Naive thymus-derived CD4-positive, alpha-beta T cell (primary cell): Measurements from ENCODE around the gene OFD1. TPM values are rescaled to one million over a fixed set of nuclear protein-coding genes. Genes with fewer than 3 reads are reported as not detected.

Experiments
- ATAC-seq: fragments of 150-1000 bp; cut with Tn5 transposase; 2 replicates; pipeline ENCODE4 v1.10.0; 2021; ENCODE audit warnings: mild to moderate bottlenecking, moderate library complexity
- CTCF ChIA-PET: fragments of 350-600 bp; sonication (Branson Sonifier 250); formaldehyde crosslinking; loops from one replicate; lab custom pipeline; 2021; ENCODE audit warnings: antibody characterized with exemption; lab: Charles Lee
- POLR2A ChIA-PET: fragments of 350-600 bp; sonication (Branson Sonifier 250); formaldehyde crosslinking; loops from one replicate; lab custom pipeline; 2021; ENCODE audit warnings: antibody characterized with exemption, inconsistent platforms; lab: Charles Lee
- DNase-seq, 9 donors: peaks; one replicate each; pipeline versions ENCODE4 v3.0.0 to v3.0.0-alpha.2; 2020 to 2022; ENCODE audit warnings: mixed read lengths in 1 of 9
- H3K27ac ChIP-seq: one replicate; pipeline ENCODE4 v1.7.0; 2013; ENCODE audit warnings: mild to moderate bottlenecking, low read depth, low read length, moderate library complexity
- H3K27me3 ChIP-seq, 2 donors: one replicate each; pipeline ENCODE4 v1.7.0; 2013; ENCODE audit warnings: low read length in 2 of 2, mild to moderate bottlenecking in 2 of 2, moderate library complexity in 2 of 2; ENCODE audit not compliant: control insufficient read depth in 2 of 2, insufficient read depth in 2 of 2
- H3K36me3 ChIP-seq, 3 experiments: 1 replicate in 2 of 3; 2 replicates in 1 of 3; pipeline ENCODE4 v1.7.0; 2013; ENCODE audit warnings: low read length in 3 of 3, mild to moderate bottlenecking in 3 of 3, moderate library complexity in 1 of 3; ENCODE audit not compliant: insufficient read depth in 3 of 3, control insufficient read depth in 2 of 3
- H3K4me1 ChIP-seq, 2 donors: one replicate each; pipeline ENCODE4 v1.7.0; 2013; ENCODE audit warnings: low read length in 2 of 2, mild to moderate bottlenecking in 2 of 2, moderate library complexity in 1 of 2; ENCODE audit not compliant: control insufficient read depth in 2 of 2, insufficient read depth in 2 of 2
- H3K4me3 ChIP-seq: 2 replicates; pipeline ENCODE4 v1.7.0; 2013; ENCODE audit warnings: mild to moderate bottlenecking, low read length
- H3K9me3 ChIP-seq, 3 experiments: 1 replicate in 2 of 3; 2 replicates in 1 of 3; pipeline ENCODE4 v1.7.0; 2013; ENCODE audit warnings: low read length in 3 of 3; ENCODE audit not compliant: control insufficient read depth in 2 of 3
- H3K27ac Mint-ChIP-seq, 9 donors: one replicate each; pipeline ENCODE4 v1.8.0; 2020 to 2022; ENCODE audit warnings: mixed read lengths in 9 of 9, mild to moderate bottlenecking in 8 of 9, moderate library complexity in 5 of 9, inconsistent platforms in 2 of 9
- H3K27me3 Mint-ChIP-seq, 5 donors: one replicate each; pipeline ENCODE4 v1.8.0; 2021 to 2022; ENCODE audit warnings: mixed read lengths in 5 of 5, mild to moderate bottlenecking in 1 of 5
- H3K36me3 Mint-ChIP-seq, 5 donors: one replicate each; pipeline ENCODE4 v1.8.0; 2020 to 2022; ENCODE audit warnings: mixed read lengths in 5 of 5, mild to moderate bottlenecking in 3 of 5, inconsistent platforms in 1 of 5
- H3K4me1 Mint-ChIP-seq, 7 donors: one replicate each; pipeline ENCODE4 v1.8.0; 2020 to 2022; ENCODE audit warnings: mixed read lengths in 7 of 7, mild to moderate bottlenecking in 3 of 7, inconsistent platforms in 1 of 7
- H3K4me3 Mint-ChIP-seq, 10 donors: one replicate each; pipeline ENCODE4 v1.8.0; 2020 to 2022; ENCODE audit warnings: mild to moderate bottlenecking in 10 of 10, mixed read lengths in 10 of 10, moderate library complexity in 6 of 10, inconsistent platforms in 2 of 10
- H3K9me3 Mint-ChIP-seq, 11 donors: one replicate each; pipeline ENCODE4 v1.8.0; 2020 to 2022; ENCODE audit warnings: mixed read lengths in 11 of 11, mild to moderate bottlenecking in 4 of 11, inconsistent platforms in 1 of 11, moderate library complexity in 1 of 11
- intact Hi-C, 2 donors: fragments of 100-400 bp; cut with micrococcal nuclease; formaldehyde crosslinking; loops; one replicate each; pipeline ENCODE4 v1.15.1; 2023
- polyA plus RNA-seq, 2 donors: library from polyadenylated mRNA; unstranded; fragments of 300-500 nt; fragmentation: Illumina TruSeq; gene quantifications; one replicate each; pipeline ENCODE4 v1.2.3, GENCODE V29; 2021
- total RNA-seq, 6 experiments: library from RNA in 5 of 6; stranded (reverse) in 5 of 6; gene quantifications; 1 replicate in 5 of 6; 2 replicates in 1 of 6; pipeline ENCODE4 v1.2.3 and lab custom pipeline; 2021 to 2026

Gene OFD1
- total and polyA plus RNA-seq, 7 experiments from 2014 or later, result 30.4 to 142 (median 50.4) TPM

DNA sequence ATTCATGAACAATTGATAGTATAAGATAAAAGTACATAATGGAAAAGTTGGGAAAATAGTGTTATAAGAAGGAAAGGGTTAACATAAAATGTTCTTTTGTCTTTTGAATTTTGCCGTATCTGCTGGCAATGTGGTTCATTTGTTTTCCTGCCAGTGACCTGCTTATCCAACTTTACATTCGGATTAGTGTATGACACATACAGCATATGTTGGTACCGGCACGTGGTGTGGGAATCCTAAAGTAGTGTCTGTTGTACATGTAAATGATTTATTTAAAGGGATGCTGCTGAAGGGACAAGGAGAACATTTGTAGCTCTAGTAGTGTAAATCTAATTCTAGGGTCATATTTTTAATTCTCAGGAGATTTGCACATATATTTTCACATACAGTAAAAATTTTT is 34.2 kb upstream of the OFD1 start:
- H3K4me1 ChIP-seq, result peaks cover 0 to 31% of the 10 kb centered on the region in 2 donors

DNA sequence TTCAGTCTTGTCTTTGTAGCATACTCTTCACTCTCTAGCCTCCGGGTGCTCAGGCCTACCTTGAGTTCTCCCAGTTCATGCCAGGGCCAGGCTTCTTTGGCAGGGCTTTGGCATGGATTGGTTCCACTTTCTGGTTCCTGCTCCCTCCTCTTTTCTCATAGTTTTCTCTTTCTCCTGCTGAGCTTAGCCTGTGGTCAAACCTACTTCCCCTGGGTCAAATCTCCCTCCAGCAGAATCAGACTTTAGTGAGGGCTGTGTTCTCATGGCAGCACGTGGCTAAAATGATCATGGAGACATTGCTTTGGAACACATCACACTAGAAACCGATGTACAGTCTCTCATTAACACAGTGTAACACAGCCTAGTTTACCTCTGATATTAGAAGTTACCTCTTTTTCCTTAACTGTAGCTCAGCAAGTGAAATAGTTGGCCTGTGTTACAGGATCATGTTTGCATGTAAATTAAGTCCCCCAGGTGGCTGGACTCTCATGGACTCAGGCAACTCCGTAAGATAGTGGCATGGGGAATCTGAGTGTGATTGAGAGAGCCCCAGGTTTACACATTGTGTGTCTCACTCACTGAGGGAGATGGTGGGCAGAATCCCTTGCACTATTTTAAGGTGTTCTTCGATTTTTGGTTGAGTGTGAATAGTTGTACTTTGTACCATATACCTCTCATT is 32.3 kb upstream of the OFD1 start:
- ChIA-PET POLR2A (interaction anchor here (0.6 kb wide), 1 partner anchor 746 kb away, joined by 3 read pairs; no protein-coding TSS in a partner anchor), CTCF (no interaction called here)
- Histone ChIP-seq H3K27ac (peak overlapping the region; percentile 34), H3K36me3 (no peaks in the 10 kb centered on the region), H3K4me3 (no peak overlapping the region), H3K9me3 (no peaks in the 10 kb centered on the region), H3K27me3 (no peaks in the 10 kb centered on the region), H3K4me1 (peaks cover 0 to 22% of the 10 kb centered on the region in 2 donors)
- DNase-seq, result no peak
- Mint-ChIP-seq H3K4me1 (peaks cover 14 to 64% (median 32%) of the 10 kb centered on the region in 7 donors), H3K36me3 (peaks cover 0 to 8% (median 3%) of the 10 kb centered on the region in 5 donors), H3K27me3 (no peaks in the 10 kb centered on the region), H3K9me3 (peaks cover 0 to 2% (median 0%) of the 10 kb centered on the region in 11 donors), H3K27ac (peak overlapping the region in 6 of 9 donors; percentile 31 to 86 (median 66)), H3K4me3 (peak overlapping the region in 3 of 10 donors; percentile 5 to 31 (median 13))
- intact Hi-C loops, result loop anchor here in 1 of 2 donors (2.0 kb wide), 2 partner anchors 13 to 17 kb away; partner anchors contain the start of gene RAB9A
- no peak for ATAC-seq

More for the DNA sequence above, 34.2 kb upstream of the OFD1 start:
- POLR2A ChIA-PET, result no interaction called here
- Mint-ChIP-seq H3K27me3 (no peaks in the 10 kb centered on the region), H3K4me3 (no peak overlapping the region), H3K36me3 (peaks cover 0 to 8% (median 3%) of the 10 kb centered on the region in 5 donors), H3K4me1 (peaks cover 16 to 75% (median 46%) of the 10 kb centered on the region in 7 donors), H3K9me3 (peaks cover 0 to 2% (median 0%) of the 10 kb centered on the region in 11 donors), H3K27ac (peak overlapping the region in 2 of 9 donors; percentile 25 to 34)
- no peak overlapping the region for H3K4me3 ChIP-seq
- H3K9me3 ChIP-seq, result no peaks in the 10 kb centered on the region
- intact Hi-C loops, result no loop called here
- CTCF ChIA-PET, result no interaction called here
- no peak overlapping the region for H3K27ac ChIP-seq
- no peak for ATAC-seq
- H3K36me3 ChIP-seq, result no peaks in the 10 kb centered on the region
- H3K27me3 ChIP-seq, result no peaks in the 10 kb centered on the region
- no peak for DNase-seq

- DNase-seq, result no peak
- peaks cover 0 to 18% of the 10 kb centered on the region in 2 donors for H3K4me1 ChIP-seq
- H3K4me3 Mint-ChIP-seq, result no peak overlapping the region
- H3K36me3 Mint-ChIP-seq, result peaks cover 0 to 9% (median 4%) of the 10 kb centered on the region in 5 donors
- H3K36me3 ChIP-seq, result no peaks in the 10 kb centered on the region
- H3K27ac ChIP-seq, result no peak overlapping the region
- no peak for ATAC-seq
- intact Hi-C loops, result loop anchor here in 1 of 2 donors (2.0 kb wide), 2 partner anchors 14 to 16 kb away; partner anchors contain the start of gene RAB9A
- no peaks in the 10 kb centered on the region for H3K9me3 ChIP-seq
- ChIA-PET POLR2A (interaction anchor here (1.3 kb wide), 1 partner anchor 12 kb away, joined by 4 read pairs; no protein-coding TSS in a partner anchor), CTCF (no interaction called here)
- H3K27ac Mint-ChIP-seq, result peak overlapping the region in 3 of 9 donors; percentile 18 to 56 (median 43)
- no peaks in the 10 kb centered on the region for H3K27me3 Mint-ChIP-seq
- no peak overlapping the region for H3K4me3 ChIP-seq
- peaks cover 14 to 61% (median 34%) of the 10 kb centered on the region in 7 donors for H3K4me1 Mint-ChIP-seq
- no peaks in the 10 kb centered on the region for H3K27me3 ChIP-seq
- H3K9me3 Mint-ChIP-seq, result peaks cover 0 to 4% (median 0%) of the 10 kb centered on the region in 11 donors
Observed at GRCh38 chrX:13703135-13703534, 31.4 kb upstream of the OFD1 start.

DNA sequence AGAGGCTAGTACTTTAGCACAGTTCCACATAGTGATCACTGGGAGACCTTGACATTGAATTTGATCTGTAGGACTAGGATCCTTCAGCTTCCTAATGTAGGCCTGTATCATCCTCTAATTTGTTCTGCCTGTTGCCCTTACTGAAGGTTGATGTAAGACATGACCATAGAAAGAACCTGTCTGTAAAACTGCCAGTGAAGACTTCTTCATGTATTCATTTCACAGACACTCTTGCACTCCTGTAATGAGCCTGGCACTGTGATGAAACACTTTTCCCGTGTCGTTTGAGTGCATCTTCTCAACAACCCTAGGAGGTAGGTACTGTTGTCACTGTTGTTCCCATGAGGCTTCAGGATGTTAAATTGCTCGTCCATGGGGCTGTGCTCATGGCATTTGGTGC is 31.0 kb upstream of the OFD1 start:
- H3K27ac ChIP-seq, result no peak overlapping the region
- peak overlapping the region in 6 of 9 donors; percentile 15 to 83 (median 42) for H3K27ac Mint-ChIP-seq
- intact Hi-C loops, result loop anchor here in 1 of 2 donors (2.0 kb wide), 2 partner anchors 15 kb away; partner anchors contain the start of gene RAB9A

GRCh38 chrX:13711141-13711540 is 23.4 kb upstream of the OFD1 start:
- peaks cover 0 to 5% (median 4%) of the 10 kb centered on the region in 3 experiments for H3K36me3 ChIP-seq
- H3K27ac ChIP-seq, result no peak overlapping the region
- no peak for DNase-seq
- intact Hi-C loops, result no loop called here
- peak overlapping the region in 4 of 9 donors; percentile 5 to 71 (median 34) for H3K27ac Mint-ChIP-seq
- no peak for ATAC-seq
- H3K9me3 Mint-ChIP-seq, result peaks cover 0 to 2% (median 0%) of the 10 kb centered on the region in 11 donors
- H3K27me3 ChIP-seq, result no peaks in the 10 kb centered on the region
- H3K4me3 Mint-ChIP-seq, result no peak overlapping the region
- H3K4me1 ChIP-seq, result peaks cover 0 to 10% of the 10 kb centered on the region in 2 donors
- peaks cover 0 to 36% (median 12%) of the 10 kb centered on the region in 5 donors for H3K36me3 Mint-ChIP-seq
- H3K27me3 Mint-ChIP-seq, result no peaks in the 10 kb centered on the region
- H3K4me1 Mint-ChIP-seq, result peaks cover 0 to 20% (median 5%) of the 10 kb centered on the region in 7 donors
- CTCF ChIA-PET, result no interaction called here
- H3K9me3 ChIP-seq, result no peaks in the 10 kb centered on the region
- POLR2A ChIA-PET, result interaction anchor here (1.0 kb wide), 1 partner anchor 23 kb away, joined by 3 read pairs; the partner anchor contains the start of genes OFD1 and TRAPPC2
- H3K4me3 ChIP-seq, result no peak overlapping the region

More for the DNA sequence above, 31.0 kb upstream of the OFD1 start:
- DNase-seq (no peak), ATAC-seq (no peak)
- Histone ChIP-seq H3K27me3 (no peaks in the 10 kb centered on the region), H3K9me3 (no peaks in the 10 kb centered on the region), H3K4me3 (no peak overlapping the region), H3K4me1 (peaks cover 0 to 13% of the 10 kb centered on the region in 2 donors), H3K36me3 (no peaks in the 10 kb centered on the region)
- peaks cover 0 to 14% (median 4%) of the 10 kb centered on the region in 5 donors for H3K36me3 Mint-ChIP-seq
- H3K4me1 Mint-ChIP-seq, result peaks cover 14 to 57% (median 34%) of the 10 kb centered on the region in 7 donors
- H3K4me3 Mint-ChIP-seq, result no peak overlapping the region
- POLR2A ChIA-PET, result interaction anchor here (1.3 kb wide), 1 partner anchor 12 kb away, joined by 4 read pairs; no protein-coding TSS in a partner anchor
- CTCF ChIA-PET, result no interaction called here
- H3K27me3 Mint-ChIP-seq, result no peaks in the 10 kb centered on the region
- H3K9me3 Mint-ChIP-seq, result peaks cover 0 to 4% (median 0%) of the 10 kb centered on the region in 11 donors

DNA sequence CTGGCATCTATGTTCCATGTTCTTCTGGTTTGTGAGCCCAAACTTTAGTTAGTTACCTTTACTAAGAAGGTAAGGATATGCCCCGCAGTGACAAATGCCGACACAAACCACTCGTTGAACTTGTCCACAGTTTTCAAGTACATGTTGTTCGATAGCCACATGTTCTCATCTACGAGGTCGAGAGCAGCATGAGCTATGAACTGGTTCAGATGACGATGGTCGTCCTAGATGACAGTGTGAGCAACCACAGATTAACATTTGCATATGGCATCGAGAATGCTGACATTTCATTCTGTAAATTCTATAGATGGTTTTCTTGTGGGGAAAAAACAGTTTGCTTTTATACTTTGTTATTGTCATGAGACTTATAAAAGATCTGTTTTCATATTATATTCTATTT is 18.1 kb upstream of the OFD1 start:
- Histone ChIP-seq H3K27me3 (no peaks in the 10 kb centered on the region), H3K36me3 (peaks cover 0 to 9% (median 5%) of the 10 kb centered on the region in 3 experiments), H3K4me3 (no peak overlapping the region), H3K27ac (peak overlapping the region; percentile 0), H3K9me3 (no peaks in the 10 kb centered on the region), H3K4me1 (peaks cover 4 to 39% of the 10 kb centered on the region in 2 donors)
- POLR2A ChIA-PET, result interaction anchor here (1.7 kb wide), 1 partner anchor 18 kb away, joined by 3 read pairs; the partner anchor contains the start of genes OFD1 and TRAPPC2
- peak; percentile 52 for ATAC-seq
- Mint-ChIP-seq H3K4me1 (peaks cover 0 to 51% (median 20%) of the 10 kb centered on the region in 7 donors), H3K9me3 (peaks cover 0 to 1% (median 0%) of the 10 kb centered on the region in 11 donors), H3K27ac (peak overlapping the region in 1 of 9 donors; percentile 41), H3K27me3 (no peaks in the 10 kb centered on the region), H3K4me3 (peak overlapping the region in 1 of 10 donors; percentile 16), H3K36me3 (peaks cover 0 to 31% (median 14%) of the 10 kb centered on the region in 5 donors)
- intact Hi-C loops, result no loop called here
- DNase-seq, result no peak
- CTCF ChIA-PET, result no interaction called here
